ENCODE measurements around the gene SLC40A1. TPM values are rescaled to one million over a fixed set of nuclear protein-coding genes. Genes with fewer than 3 reads are reported as not detected.

Gene SLC40A1, protein sequence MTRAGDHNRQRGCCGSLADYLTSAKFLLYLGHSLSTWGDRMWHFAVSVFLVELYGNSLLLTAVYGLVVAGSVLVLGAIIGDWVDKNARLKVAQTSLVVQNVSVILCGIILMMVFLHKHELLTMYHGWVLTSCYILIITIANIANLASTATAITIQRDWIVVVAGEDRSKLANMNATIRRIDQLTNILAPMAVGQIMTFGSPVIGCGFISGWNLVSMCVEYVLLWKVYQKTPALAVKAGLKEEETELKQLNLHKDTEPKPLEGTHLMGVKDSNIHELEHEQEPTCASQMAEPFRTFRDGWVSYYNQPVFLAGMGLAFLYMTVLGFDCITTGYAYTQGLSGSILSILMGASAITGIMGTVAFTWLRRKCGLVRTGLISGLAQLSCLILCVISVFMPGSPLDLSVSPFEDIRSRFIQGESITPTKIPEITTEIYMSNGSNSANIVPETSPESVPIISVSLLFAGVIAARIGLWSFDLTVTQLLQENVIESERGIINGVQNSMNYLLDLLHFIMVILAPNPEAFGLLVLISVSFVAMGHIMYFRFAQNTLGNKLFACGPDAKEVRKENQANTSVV
- total RNA-seq = 5.7 and 8.5 TPM in 2 replicates
- polyA plus RNA-seq = 12.2 and 15.1 TPM in 2 replicates
- polyA plus RNA-seq (2011; cell fraction: cytosol; rRNA removed) = 11.3 and 11.8 TPM in 2 replicates
- polyA plus RNA-seq (2011; cell fraction: nucleus; rRNA removed) = 16.8 and 17.7 TPM in 2 replicates
- polyA plus RNA-seq (2012) = 35.3 and 43.0 TPM in 2 replicates
- polyA minus RNA-seq = 45.7 and 55.9 TPM in 2 replicates
- not detected for polyA minus RNA-seq (2011; cell fraction: cytosol; rRNA and poly(A)+ RNA removed)
- 19.9 and 26.5 TPM in 2 replicates for polyA minus RNA-seq (2011; cell fraction: nucleus; rRNA and poly(A)+ RNA removed)
- Bru-seq, nascent RNA = percentile 63 among the genes with signal in this experiment
- percentile 50 among the genes with signal in this experiment for BruChase-seq, experiment 1, labeled RNA remaining after a 6-hour chase
- BruChase-seq, experiment 2, labeled RNA remaining after a 2-hour chase = percentile 51 among the genes with signal in this experiment
- long read RNA-seq, transcript SLC40A1-201 (8 exons, 3,442 nt) = major isoform, 47 of 51 reads
- long read RNA-seq, partial matches to known transcripts = 2 of 51 reads
- long read RNA-seq, other reads (novel, unspliced or antisense) = 2 of 51 reads

DNA sequence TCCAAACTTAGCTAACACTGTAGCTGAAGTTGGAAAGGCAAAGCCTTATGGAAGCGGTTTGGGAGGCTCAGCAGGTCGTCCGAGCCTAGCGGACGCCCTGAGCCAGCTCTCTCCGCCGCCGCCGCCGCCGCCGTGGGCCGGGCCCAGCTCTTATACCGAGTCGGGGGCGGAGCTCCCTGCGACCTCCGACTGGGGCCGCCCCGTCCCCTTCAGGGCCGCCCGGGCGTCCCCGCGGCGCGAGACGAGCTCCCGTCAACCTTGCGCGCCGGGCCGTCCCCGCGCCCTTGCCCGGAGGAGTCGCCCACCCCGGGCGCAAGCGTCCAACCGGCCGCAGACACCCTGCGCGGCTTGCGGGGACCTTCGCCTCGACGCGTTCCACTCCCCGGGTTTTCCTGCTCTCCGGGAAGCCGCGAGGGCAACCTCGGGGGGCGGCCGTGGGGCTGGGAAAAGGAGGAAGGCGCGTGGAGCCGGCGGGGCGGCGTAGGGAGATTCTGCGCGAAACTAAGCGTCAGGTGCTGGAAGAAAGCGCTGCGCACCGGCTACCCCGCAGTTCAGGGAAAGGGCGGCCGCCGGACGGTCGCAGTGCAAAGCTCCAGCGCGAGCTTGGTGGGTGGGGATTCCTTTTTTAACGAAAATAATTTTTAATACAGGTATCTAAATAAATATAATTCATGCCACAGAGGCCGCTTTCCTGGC, at the start of gene SLC40A1:
Gene SLC40A1 (minus strand): TSS at position 129 of the 696 bp plus-strand sequence. CDS start 326 bp downstream, outside the sequence.
- Histone ChIP-seq H3K9me1 (replicated peaks; ENCODE audit: control insufficient read depth, extremely low read depth, insufficient read depth, low read length) (no peaks in the 10 kb centered on the region), H3K4me3 (replicated peaks in 1 of 3; ENCODE audit: insufficient read depth in 1 of 3, low read depth in 1 of 3, low read length in 3 of 3) (peak within 1 kb of the TSS; percentile 53 to 79 (median 75)), H2AFZ (ENCODE audit: low read depth, low read length) (peak within 1 kb of the TSS; percentile 96), H3K79me2 (ENCODE audit: control insufficient read depth, insufficient read depth, low read length) (no peaks in the 10 kb centered on the region), H3K9me3 (replicated peaks; ENCODE audit: control insufficient read depth, insufficient read depth, low read length) (no peaks in the 10 kb centered on the region), H3K4me2 (ENCODE audit: insufficient read depth, low read length) (peak within 1 kb of the TSS; percentile 85), H3K4me1 (ENCODE audit: control insufficient read depth, extremely low read depth, insufficient read depth, low read length) (peaks cover 13% of the 10 kb centered on the region), H4K20me1 (replicated peaks; ENCODE audit: control insufficient read depth, extremely low read depth, insufficient read depth, low read length) (no peaks in the 10 kb centered on the region), H3K27ac (ENCODE audit: insufficient read depth, low read depth, low read length) (no peak within 1 kb of the TSS), H3K27me3 (ENCODE audit: control insufficient read depth in 2 of 2, insufficient read depth in 2 of 2, low read length in 2 of 2) (no peaks in the 10 kb centered on the region), H3K9ac (replicated peaks; ENCODE audit: extremely low read depth, insufficient read depth, low read length) (peak within 1 kb of the TSS; percentile 51), H3K36me3 (ENCODE audit: control insufficient read depth in 2 of 2, extremely low read depth in 1 of 2, insufficient read depth in 2 of 2, low read length in 2 of 2) (no peaks in the 10 kb centered on the region)
- intact Hi-C loops (cut with micrococcal nuclease) (loop anchor here (1.0 to 2.0 kb wide), 2 partner anchors 32 to 140 kb away; partner anchors contain the start of gene WDR75), dilution Hi-C loops (cut with MboI; ENCODE audit: extremely low pct_ligation_motif_present, low sequenced_read_pairs) (no loop called here)
- TF ChIP-seq POLR2A (IDR thresholded peaks at IDR 0.05; ENCODE audit: low read depth, low read length) = peak; percentile 65
- TF ChIP-seq POLR2AphosphoS5 (IDR thresholded peaks at IDR 0.05; ENCODE audit: insufficient read depth, low read depth, low read length) = peak; percentile 51
- no peak for TF ChIP-seq GATA2 (IDR thresholded peaks at IDR 0.05; ENCODE audit: insufficient read depth, insufficient read length, low read depth, low read length)
- no peak for FAIRE-seq
- CTCF ChIA-PET = interaction anchor here (0.6 to 2.0 kb wide), 9 partner anchors 11 to 182 kb away, joined by 3 to 10 read pairs (median 3); partner anchors contain the start of gene OSGEPL1
- BruUV-seq (replicated peaks) = no TSS peak
- DNase-seq (ENCODE audit: low read depth, low spot score) = peak; percentile 86
- POLR2A ChIA-PET = interaction anchor here (0.6 to 1.6 kb wide), 3 partner anchors 27 to 139 kb away, joined by 3 to 9 read pairs (median 4); no protein-coding TSS in a partner anchor
